GM23248 (cell line): Measurements from ENCODE around the gene SHISAL2A.

Experiments used
- EZH2 ChIP-seq: fragments of 200-600 bp; sonication (generic); IDR thresholded peaks from 2 replicates; pipeline ENCODE4 v1.6.1; 2018; ENCODE audit warnings: antibody characterized with exemption, mild to moderate bottlenecking; ENCODE audit not compliant: insufficient read depth, poor library complexity, severe bottlenecking
- EZH2phosphoT487 ChIP-seq: fragments of 200-600 bp; sonication (generic); IDR thresholded peaks from 2 replicates; pipeline ENCODE4 v1.6.1; 2018; ENCODE audit warnings: antibody characterized with exemption, moderate library complexity, mild to moderate bottlenecking, low read depth; ENCODE audit not compliant: insufficient read depth

DNA sequence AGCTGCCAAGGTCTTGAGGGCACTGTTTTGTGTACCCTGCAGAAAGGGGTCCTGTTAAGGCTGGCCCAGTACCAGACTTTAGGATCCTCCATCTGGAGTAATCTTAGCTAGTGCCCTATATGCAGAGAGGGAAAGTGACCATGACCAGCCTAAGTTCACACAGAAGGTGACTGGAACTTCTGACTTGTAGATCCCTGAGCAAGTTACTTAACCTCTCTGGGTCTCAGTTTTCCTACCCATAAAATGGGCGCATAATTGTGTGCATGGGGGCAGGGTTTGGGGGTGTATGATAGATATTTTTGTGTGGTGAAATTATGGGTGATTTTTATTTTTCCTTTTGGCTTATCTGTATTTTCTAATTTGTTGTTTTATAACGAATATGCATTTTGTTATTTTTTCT, 3.3 kb upstream of the SHISAL2A start:
- TF ChIP-seq EZH2 = no peak
- TF ChIP-seq EZH2phosphoT487 = no peak
